Suprapubic skin (tissue), 4 donors: ENCODE data around the gene NKD2. TPM values are rescaled to one million over a fixed set of nuclear protein-coding genes. Genes with fewer than 3 reads are reported as not detected.

Source experiments
- DNase-seq, 2 donors: peaks; one replicate each; pipeline ENCODE4 v3.0.0-alpha.2; 2019; ENCODE audit warnings: low spot score in 2 of 2
- H3K27ac ChIP-seq: fragments of 200-600 bp; sonication (generic); one replicate; pipeline ENCODE4 v1.5.1; 2019
- H3K27me3 ChIP-seq: fragments of 200-600 bp; sonication (generic); one replicate; pipeline ENCODE4 v1.5.1; 2019
- H3K36me3 ChIP-seq: fragments of 200-600 bp; sonication (generic); one replicate; pipeline ENCODE4 v1.5.1; 2019
- H3K4me1 ChIP-seq: fragments of 200-600 bp; sonication (generic); one replicate; pipeline ENCODE4 v1.5.1; 2019
- H3K4me3 ChIP-seq: fragments of 200-600 bp; sonication (generic); one replicate; pipeline ENCODE4 v1.5.1; 2019; ENCODE audit warnings: mild to moderate bottlenecking
- H3K9me3 ChIP-seq: fragments of 200-600 bp; sonication (generic); one replicate; pipeline ENCODE4 v1.5.1; 2019
- EP300 ChIP-seq: sonication (generic); formaldehyde crosslinking; IDR thresholded peaks from one replicate; pipeline ENCODE4 v1.6.1; 2017; ENCODE audit warnings: antibody characterized with exemption
- POLR2A ChIP-seq, 2 donors: fragments of 450-650 bp; IDR thresholded peaks; one replicate each; pipeline ENCODE4 v1.6.1; 2017; ENCODE audit warnings: antibody characterized with exemption in 2 of 2, mild to moderate bottlenecking in 2 of 2, moderate library complexity in 2 of 2
- POLR2AphosphoS5 ChIP-seq, 3 donors: sonication (generic); formaldehyde crosslinking; IDR thresholded peaks; one replicate each; pipeline ENCODE4 v1.6.1; 2017; ENCODE audit warnings: antibody characterized with exemption in 3 of 3
- WGBS: methylation state at CpG from one replicate; pipeline ENCODE4 v1.1.5; 2018; 5-methylcytosine and 5-hydroxymethylcytosine counted together
- total RNA-seq, 4 donors: library from RNA; depleted of rRNA; stranded (reverse); fragments of >200 nt; gene quantifications; one replicate each; pipeline ENCODE4 v1.1.0, GENCODE V29; 2016
- TF ChIP-seq, protein P1 (sequence below), 2 donors: fragments of 200-600 bp in 1 of 2; fragments of 450-650 bp in 1 of 2; sonication (generic) in 1 of 2; IDR thresholded peaks; one replicate each; pipeline ENCODE4 v1.5.1; 2016 to 2019; ENCODE audit warnings: antibody characterized with exemption in 2 of 2, mild to moderate bottlenecking in 1 of 2, moderate library complexity in 1 of 2

The NKD2 gene
- total RNA-seq, 4 donors from 2014 or later: 7.9 to 13.0 (median 10.6) TPM

DNA sequence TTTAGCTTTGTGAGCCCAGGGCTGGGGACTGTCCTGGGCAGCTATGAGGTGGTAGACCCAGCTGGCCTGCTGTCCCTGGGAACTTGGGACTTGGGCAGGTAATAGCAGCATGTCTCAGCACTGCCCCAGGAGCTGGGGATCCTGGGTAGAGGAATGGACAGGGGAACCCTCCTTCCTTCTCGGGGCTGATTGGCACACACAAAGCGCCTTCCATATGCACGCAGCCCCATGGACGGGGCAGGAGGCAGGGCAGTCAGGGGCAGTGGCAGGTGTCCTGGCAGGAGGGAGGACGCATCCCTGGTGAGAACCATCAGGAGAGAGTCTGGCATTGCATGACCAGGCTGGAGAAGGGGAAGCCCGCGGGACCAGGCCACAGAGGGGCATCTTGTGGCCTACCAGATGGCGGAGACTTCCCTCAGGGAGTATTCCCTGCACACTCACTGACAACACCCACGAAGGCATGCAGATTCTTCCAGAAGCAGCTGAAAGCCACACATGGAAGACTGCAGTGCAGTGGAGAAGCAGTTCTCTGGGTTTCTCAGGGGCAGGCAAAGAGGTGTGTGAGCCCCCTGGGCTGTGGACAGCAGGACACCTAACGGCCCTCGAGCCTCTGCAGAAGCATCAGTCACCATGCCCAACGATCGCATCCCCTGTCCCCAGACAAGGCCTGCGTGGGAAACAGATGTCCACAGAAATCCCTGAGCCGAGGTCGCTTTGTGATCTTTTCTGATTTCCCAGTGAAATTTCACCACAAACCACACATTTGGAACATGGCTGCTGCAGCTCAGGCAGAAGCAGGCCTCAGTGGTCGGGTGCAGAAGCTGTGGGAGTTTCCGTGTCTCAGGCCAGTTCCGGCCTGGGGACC, 7.0 kb upstream of the NKD2 start:
- no peak overlapping the region for H3K4me3 ChIP-seq
- H3K9me3 ChIP-seq: no peaks in the 10 kb centered on the region
- TF ChIP-seq, protein P1, sequence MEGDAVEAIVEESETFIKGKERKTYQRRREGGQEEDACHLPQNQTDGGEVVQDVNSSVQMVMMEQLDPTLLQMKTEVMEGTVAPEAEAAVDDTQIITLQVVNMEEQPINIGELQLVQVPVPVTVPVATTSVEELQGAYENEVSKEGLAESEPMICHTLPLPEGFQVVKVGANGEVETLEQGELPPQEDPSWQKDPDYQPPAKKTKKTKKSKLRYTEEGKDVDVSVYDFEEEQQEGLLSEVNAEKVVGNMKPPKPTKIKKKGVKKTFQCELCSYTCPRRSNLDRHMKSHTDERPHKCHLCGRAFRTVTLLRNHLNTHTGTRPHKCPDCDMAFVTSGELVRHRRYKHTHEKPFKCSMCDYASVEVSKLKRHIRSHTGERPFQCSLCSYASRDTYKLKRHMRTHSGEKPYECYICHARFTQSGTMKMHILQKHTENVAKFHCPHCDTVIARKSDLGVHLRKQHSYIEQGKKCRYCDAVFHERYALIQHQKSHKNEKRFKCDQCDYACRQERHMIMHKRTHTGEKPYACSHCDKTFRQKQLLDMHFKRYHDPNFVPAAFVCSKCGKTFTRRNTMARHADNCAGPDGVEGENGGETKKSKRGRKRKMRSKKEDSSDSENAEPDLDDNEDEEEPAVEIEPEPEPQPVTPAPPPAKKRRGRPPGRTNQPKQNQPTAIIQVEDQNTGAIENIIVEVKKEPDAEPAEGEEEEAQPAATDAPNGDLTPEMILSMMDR (IDR thresholded peaks at IDR 0.05): no peak
- H3K27me3 ChIP-seq: peaks cover 9% of the 10 kb centered on the region
- H3K4me1 ChIP-seq: peaks cover 36% of the 10 kb centered on the region
- no peak overlapping the region for H3K27ac ChIP-seq
- 87% methylated on average over 14 of the region's 19 CpGs for WGBS
- peak; percentile 42 to 75 for DNase-seq
- H3K36me3 ChIP-seq: no peaks in the 10 kb centered on the region

- TF ChIP-seq EP300: no peak
- TF ChIP-seq POLR2AphosphoS5 (IDR thresholded peaks at IDR 0.05): no peak
- TF ChIP-seq, protein P1 (IDR thresholded peaks at IDR 0.05): no peak
- no peak for TF ChIP-seq POLR2A (IDR thresholded peaks at IDR 0.05)
- no peak for DNase-seq
- WGBS: no CpG with 5 or more reads among the region's 4 CpGs
- no peaks in the 10 kb centered on the region for H3K9me3 ChIP-seq
- no peak overlapping the region for H3K27ac ChIP-seq
- H3K4me3 ChIP-seq: no peak overlapping the region
- H3K36me3 ChIP-seq: no peaks in the 10 kb centered on the region
- peaks cover 11% of the 10 kb centered on the region for H3K27me3 ChIP-seq
- H3K4me1 ChIP-seq: peaks cover 30% of the 10 kb centered on the region
Measured at GRCh38 chr5:1002271-1002546, 6.4 kb upstream of the NKD2 start.

DNA sequence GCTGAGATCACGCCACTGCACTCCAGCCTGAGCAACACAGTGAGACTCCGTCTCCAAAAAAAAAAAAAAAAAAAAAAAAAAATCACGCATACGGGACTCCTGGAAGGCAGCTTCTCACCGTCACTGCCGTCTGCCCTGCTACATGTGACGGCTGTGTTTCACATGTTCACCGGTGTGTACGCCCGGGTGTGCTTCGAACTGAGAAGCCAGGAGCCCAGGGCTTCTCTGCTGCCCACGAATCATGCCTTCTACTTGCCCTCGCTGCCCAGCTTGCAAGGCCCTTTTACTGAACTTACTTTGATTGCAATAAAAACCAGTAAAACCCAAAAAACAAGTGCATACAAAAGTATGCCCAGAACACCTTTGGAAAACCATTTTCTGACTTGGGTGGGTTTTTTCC, 5.8 kb upstream of the NKD2 start:
- H3K4me3 ChIP-seq: no peak overlapping the region
- no peaks in the 10 kb centered on the region for H3K36me3 ChIP-seq
- peak; percentile 60 for DNase-seq
- TF ChIP-seq POLR2A (IDR thresholded peaks at IDR 0.05) (no peak), EP300 (no peak), POLR2AphosphoS5 (IDR thresholded peaks at IDR 0.05) (no peak)
- TF ChIP-seq, protein P1 (IDR thresholded peaks at IDR 0.05): no peak
- H3K27ac ChIP-seq: no peak overlapping the region
- peaks cover 15% of the 10 kb centered on the region for H3K27me3 ChIP-seq
- no peaks in the 10 kb centered on the region for H3K9me3 ChIP-seq
- WGBS: 59% methylated on average over 13 of the region's 13 CpGs
- peaks cover 31% of the 10 kb centered on the region for H3K4me1 ChIP-seq

GRCh38 chr5:1003296-1003937, 5.2 kb upstream of the NKD2 start:
- Histone ChIP-seq H3K27me3 (peaks cover 21% of the 10 kb centered on the region), H3K4me3 (peak overlapping the region; percentile 70), H3K36me3 (no peaks in the 10 kb centered on the region), H3K4me1 (peaks cover 37% of the 10 kb centered on the region), H3K27ac (no peak overlapping the region), H3K9me3 (no peaks in the 10 kb centered on the region)
- WGBS: 49% methylated on average over 20 of the region's 21 CpGs
- TF ChIP-seq POLR2AphosphoS5 (IDR thresholded peaks at IDR 0.05) (no peak), EP300 (no peak), POLR2A (IDR thresholded peaks at IDR 0.05) (no peak)
- TF ChIP-seq, protein P1 (IDR thresholded peaks at IDR 0.05): no peak
- DNase-seq: peak; percentile 76 to 77

DNA sequence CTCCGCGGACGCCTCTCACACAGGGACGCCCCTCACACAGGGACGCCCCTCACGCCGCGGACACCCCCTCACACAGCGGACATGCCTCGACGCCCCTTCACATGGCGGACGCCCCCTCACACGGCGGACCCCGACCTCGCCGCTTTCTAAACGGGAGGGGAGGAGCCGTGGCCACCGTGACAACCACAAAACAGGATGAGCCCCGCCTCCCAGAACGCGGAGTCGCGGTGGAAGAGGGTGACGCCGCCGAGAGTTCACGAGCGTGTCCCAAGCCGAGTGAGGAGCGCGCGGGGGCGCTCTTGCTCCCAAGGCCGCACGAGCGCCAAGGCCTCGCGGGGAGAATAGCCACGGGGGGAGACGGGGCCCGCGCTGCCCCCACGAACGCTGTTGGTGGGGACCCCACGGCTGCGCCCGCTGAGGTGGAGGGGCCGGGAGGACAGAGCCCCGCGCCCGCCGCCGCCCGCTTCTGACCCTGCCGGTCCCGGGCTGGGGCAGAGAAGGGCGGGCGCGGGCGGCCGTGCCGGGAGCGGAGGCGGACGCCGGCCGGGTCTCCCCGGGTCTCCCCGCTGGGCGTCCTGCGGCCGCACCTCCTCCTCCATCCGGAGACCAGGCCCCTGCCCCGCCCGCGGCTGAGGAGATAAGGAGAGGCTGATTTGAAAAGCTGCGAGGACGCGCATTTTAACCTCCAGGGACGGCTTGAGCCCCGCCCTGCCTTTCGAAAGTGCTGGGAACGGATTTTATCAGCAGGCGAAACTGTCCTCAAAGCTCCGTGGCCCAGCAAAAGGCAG, 3.9 kb upstream of the NKD2 start:
- peak; percentile 88 to 90 for DNase-seq
- peak overlapping the region; percentile 37 for H3K27ac ChIP-seq
- H3K9me3 ChIP-seq: no peaks in the 10 kb centered on the region
- no peaks in the 10 kb centered on the region for H3K36me3 ChIP-seq
- TF ChIP-seq, protein P1 (IDR thresholded peaks at IDR 0.05): peak in 1 of 2 donors; percentile 38
- TF ChIP-seq POLR2A (IDR thresholded peaks at IDR 0.05): no peak
- peaks cover 34% of the 10 kb centered on the region for H3K27me3 ChIP-seq
- H3K4me1 ChIP-seq: peaks cover 48% of the 10 kb centered on the region
- 0% methylated on average over 5 of the region's 88 CpGs for WGBS
- peak overlapping the region; percentile 70 for H3K4me3 ChIP-seq
